NCI-H2107 (cell line): ENCODE data around the gene KIF7.
A peak's percentile ranks its signal among the peaks of the same experiment; 100 is the strongest.
"Not testable (repeated sequence)": the region's sequence is repeated elsewhere in the genome, so short reads cannot be mapped to it uniquely, and the experiment has no call there.

ENCODE experiments used
- DNase-seq: peaks from one replicate; lab custom pipeline; 2025; lab: John Stamatoyannopoulos, UW

KIF7 gene, protein sequence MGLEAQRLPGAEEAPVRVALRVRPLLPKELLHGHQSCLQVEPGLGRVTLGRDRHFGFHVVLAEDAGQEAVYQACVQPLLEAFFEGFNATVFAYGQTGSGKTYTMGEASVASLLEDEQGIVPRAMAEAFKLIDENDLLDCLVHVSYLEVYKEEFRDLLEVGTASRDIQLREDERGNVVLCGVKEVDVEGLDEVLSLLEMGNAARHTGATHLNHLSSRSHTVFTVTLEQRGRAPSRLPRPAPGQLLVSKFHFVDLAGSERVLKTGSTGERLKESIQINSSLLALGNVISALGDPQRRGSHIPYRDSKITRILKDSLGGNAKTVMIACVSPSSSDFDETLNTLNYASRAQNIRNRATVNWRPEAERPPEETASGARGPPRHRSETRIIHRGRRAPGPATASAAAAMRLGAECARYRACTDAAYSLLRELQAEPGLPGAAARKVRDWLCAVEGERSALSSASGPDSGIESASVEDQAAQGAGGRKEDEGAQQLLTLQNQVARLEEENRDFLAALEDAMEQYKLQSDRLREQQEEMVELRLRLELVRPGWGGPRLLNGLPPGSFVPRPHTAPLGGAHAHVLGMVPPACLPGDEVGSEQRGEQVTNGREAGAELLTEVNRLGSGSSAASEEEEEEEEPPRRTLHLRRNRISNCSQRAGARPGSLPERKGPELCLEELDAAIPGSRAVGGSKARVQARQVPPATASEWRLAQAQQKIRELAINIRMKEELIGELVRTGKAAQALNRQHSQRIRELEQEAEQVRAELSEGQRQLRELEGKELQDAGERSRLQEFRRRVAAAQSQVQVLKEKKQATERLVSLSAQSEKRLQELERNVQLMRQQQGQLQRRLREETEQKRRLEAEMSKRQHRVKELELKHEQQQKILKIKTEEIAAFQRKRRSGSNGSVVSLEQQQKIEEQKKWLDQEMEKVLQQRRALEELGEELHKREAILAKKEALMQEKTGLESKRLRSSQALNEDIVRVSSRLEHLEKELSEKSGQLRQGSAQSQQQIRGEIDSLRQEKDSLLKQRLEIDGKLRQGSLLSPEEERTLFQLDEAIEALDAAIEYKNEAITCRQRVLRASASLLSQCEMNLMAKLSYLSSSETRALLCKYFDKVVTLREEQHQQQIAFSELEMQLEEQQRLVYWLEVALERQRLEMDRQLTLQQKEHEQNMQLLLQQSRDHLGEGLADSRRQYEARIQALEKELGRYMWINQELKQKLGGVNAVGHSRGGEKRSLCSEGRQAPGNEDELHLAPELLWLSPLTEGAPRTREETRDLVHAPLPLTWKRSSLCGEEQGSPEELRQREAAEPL (N-terminal part only)

DNA sequence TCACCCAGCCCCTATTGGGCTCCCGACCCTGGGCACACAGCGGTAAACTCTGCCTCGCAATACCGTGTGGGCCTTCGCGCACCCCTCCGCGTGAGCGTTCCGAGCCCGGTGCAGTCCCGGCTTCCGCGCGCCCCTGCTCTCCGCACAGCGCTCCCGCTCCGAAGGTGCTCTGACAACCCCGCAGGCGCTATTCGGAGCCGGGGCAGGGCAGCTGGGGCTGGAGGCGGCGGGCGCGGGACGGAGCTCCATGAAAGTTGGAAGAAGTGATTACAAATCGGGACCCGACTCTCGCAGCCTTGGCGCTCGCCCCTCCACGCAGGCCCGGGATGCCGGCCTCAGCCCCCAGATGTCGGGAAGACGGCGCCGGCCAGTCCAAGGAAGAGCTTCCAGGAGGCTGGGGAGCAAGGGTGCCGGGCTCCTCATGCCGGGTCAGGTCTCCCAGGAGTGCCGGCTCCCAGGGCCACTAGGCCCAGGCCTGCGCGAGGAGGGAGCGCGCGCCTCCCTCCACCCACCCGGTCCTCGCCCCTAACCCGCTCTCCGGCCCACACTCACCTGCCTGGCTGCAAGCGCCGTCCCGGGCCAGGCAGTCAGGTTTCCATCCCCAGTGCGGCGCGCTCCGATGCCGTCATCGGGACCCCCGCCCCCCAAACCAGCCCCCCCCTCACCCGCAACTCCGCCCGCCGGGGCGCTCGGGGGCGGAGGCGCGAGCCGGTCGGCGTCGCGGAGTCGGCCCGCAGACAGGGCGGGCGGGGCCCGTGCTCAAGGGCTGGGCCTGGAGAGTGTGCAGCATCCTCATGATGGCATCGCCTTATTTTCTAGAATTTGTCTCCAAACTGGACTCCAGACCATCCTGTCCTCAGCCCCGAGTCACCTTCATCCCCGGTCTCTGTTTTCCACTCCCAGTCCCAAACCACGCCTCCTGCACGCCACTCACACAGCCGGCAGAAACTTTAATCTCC is at the start of gene KIF7:
Gene KIF7 (minus strand): TSS at position 621 of the 959 bp plus-strand sequence. CDS start 2,537 bp downstream, outside the sequence.
- no peak for DNase-seq

- no peak for DNase-seq
These were observed 49.1 kb upstream of the KIF7 start for GRCh38 chr15:89704411-89704810.

GRCh38 chr15:89695198-89695597 is 39.9 kb upstream of the KIF7 start:
- DNase-seq, result no peak

DNA sequence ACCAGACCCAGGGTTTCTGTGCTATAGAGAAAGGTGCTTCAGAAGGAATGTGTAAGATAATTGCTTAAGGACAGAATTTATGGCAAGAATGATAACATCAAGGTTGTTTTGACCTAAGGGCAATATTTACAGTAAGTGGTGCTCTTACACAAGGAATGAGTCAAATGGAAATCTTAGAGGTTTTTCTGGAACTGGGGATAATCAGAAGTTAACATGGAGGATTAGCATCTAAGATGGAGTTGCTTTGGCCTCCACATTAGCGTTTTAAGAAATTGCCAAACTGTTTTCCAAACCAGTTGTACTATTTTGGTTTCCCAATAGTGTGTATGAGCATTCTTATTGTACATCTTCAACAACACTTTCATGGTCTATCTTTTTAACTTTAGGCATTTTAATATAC is 38.4 kb upstream of the KIF7 start:
- no peak for DNase-seq

DNA sequence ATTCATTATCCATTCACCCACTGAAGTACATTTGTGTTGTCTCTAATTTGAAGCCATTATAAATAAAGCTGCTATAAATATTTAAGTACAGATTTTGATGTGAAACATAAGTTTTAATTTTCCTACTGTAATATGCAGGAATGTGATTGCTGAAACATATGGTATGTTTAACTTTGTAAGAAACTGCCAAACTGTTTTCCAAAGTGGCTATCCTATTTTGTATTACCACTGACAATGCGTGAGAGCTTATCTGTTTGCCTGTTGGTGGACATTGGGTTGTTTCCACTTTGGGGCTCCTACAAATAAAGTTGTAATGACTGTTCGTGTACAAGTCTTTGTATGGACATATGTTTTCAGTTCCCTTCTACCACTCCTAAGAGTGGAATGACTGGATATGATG is 37.8 kb upstream of the KIF7 start:
- no peak for DNase-seq

DNA sequence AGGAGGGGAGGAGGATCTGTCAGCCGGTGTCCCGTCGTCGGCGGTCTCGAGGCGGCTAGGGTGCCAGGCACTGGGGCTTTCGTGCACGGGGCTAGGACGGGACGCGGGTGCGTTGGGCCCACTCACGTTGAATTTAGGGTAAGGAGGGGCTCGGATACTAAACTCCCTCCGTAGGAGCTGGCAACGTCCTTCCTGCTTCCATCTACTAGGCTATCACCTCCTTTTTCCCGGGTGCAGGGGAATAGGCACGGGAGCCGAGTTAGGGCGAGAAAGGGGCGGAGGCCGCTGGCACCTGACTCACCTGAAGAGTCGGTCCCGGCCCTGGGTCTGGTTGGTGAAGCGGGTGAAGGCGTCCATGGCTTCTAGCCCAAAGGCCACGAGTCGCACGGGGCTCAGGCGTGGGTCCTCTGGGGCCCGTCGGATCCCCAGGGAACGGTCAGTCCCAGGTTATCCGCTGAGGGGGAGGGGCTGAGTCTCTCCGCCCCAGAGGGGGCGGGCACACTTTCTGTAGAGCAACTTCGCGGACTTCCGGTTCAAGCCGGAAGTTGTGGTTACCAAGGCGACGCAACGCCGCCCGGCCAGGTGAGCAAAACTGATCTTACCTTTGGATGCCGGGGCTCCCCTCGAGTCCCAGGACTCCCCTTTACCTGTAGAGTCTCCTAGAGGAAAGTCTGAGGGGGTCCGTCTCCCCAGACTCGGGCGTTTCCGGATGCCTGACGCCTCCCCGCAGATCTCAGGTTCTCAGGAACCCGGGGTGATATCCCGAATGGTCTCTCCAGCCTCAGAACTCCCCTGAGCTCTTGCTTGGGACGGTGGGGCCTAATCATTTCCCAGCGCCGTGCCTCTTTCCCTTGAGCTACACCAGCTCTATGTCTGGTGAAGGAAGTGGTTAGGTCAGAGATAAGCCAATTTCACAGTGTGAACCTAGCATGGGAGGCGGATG is 35.3 kb upstream of the KIF7 start, which contains the start of the genes PEX11A and WDR93:
Gene PEX11A (minus strand): TSS at position 479 of the 943 bp plus-strand sequence. CDS start 122 bp downstream, at position 357.
Gene WDR93 (plus strand): TSS at position 536 of the 943 bp plus-strand sequence. CDS start 10,936 bp downstream, outside the sequence.
- DNase-seq, result peak; percentile 44

DNA sequence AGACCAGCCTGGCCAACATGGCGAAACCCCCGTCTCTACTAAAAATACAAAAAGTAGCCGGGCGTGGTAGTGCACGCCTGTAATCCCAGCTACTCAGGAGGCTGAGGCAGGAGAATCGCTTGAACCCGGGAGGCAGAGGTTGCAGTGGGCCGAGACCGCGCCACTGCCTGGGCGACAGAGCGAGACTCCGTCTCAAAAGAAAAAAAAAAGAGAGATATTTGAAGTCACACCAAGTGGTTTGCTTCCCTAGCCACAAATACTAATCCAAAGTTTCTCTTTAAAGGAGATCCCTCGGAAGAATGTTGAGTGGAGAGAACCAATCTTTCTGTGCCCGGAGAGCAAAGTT is 34.6 kb upstream of the KIF7 start:
- DNase-seq, result not testable (repeated sequence)

DNA sequence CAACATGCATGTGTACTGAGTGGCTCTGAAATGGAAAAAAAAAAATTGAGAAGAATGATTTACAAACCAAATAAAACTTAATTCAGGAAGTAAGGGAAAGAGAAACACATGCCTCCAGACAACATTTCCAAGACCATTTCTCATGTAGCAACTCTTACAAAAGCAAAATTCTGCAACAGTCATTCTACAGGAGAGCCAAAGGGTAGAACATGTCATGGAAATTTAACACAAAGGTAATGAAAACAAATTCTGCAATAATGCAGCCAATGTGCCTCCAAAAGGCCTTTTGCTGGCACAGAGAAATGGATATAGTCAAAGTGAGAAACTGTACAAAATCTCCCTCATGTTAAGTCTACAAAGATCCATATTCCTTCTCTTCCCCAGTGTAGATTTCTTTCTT is 31.3 kb upstream of the KIF7 start:
- DNase-seq, result no peak

DNA sequence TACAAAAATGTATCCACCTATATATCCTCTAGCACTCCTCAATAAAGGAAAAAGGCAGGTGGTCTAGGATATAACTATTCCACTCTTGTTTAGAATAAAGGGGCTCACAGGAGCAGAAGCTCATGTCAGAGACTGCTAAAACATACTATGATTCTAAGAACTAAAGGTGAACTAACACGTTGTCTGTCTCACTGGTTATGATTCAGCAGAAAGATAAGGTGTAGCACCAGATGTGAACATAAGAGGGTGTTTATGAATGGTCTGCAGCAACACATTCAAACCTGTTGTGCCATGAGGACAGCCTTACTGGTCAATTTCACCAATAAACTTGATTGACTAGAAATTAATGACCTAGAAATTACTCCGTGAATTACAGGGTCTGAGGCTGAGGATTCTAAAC is 30.7 kb upstream of the KIF7 start:
- no peak for DNase-seq

- no peak for DNase-seq
These were observed 25.9 kb upstream of the KIF7 start for GRCh38 chr15:89681146-89681545.

DNA sequence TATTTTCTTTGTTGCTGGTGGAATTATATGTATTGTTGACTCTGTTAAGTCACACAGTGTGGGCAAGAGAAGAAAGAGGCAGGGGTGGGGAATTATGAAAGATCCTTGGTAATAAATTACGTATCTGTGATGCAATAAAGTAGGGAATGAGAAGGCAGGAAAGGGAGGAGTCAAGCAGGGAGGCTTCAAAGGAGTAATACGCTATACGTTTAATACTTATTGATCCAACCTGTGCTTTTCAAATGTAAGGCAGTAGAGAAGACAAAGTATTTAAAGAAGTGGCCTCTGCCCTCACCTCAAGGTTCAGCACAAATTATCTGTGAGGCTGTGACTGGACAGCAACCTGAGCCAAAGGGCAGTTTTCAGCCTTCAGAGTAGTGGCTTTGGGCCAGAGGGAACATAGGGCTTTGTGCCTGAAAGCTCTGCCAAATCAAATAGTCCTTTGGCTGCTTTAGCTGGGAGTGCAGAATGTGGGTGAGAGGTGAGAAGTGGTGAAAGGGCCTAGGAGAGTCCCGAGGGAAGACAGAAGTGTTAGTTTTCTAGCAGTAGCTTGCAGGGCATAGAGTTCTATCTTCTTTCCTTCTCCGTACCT is 25.1 kb upstream of the KIF7 start:
- DNase-seq, result no peak

DNA sequence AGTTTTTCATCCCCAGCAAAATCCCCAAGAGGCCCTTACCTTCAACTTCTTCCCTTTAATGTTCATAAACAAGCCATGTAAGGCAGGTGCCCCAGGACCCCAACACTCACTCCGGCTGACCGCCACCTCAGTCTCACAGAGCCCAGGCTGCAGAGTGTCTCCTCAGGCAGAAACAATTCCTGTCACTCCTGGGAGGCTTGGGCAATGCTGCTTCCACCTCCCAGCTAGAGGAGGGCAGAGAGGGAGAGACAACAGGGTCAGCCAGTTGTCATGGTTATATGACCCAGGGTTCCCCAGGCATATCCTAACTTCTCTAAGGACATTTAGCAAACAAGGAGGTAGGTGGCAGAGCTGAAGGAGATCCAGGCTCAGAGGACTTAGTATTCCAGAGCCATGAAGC is 23.9 kb upstream of the KIF7 start, which contains the start of gene PLIN1:
Gene PLIN1 (minus strand): TSS at position 156 of the 400 bp plus-strand sequence. CDS start 1,878 bp downstream, outside the sequence.
- no peak for DNase-seq

GRCh38 chr15:89677381-89677780 is 22.1 kb upstream of the KIF7 start:
- DNase-seq, result no peak

DNA sequence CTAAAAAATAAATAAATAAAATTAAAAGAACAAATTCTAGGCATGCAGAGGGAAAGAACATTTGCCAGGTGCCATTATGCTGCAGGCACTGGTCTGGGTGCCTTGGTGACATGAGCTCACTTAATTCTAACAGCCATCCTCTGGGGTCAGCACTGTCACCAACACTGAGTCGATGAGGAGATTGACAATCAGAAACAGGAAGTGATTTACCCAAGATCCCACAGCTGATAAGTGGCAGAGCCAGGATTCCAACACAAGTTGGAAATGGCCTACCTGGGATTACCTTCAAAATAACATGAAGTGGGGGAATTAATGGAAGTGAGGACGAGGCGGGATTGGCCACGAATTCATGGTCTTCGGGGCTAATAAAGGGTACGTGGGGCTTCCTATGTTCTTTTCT is 20.3 kb upstream of the KIF7 start:
- DNase-seq, result no peak

DNA sequence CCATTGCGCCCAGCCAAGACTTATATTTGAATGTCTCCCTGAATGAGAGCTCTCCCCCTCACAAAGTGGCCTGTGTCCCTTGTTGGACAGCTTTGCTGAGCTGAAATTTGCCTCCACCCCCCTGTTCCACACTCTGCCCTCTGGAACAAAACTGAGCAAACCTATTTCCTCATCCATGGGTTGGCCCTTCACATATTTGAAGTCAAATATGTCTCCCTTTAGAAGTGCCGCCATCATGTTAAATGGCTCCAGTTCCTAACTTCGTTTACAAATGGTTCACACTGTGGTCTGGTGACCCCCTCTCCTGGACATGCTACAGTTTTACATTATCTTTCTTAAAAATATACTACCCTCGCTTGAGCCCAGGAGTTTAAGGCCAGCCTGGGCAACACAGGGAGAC is 19.3 kb upstream of the KIF7 start:
- no peak for DNase-seq

DNA sequence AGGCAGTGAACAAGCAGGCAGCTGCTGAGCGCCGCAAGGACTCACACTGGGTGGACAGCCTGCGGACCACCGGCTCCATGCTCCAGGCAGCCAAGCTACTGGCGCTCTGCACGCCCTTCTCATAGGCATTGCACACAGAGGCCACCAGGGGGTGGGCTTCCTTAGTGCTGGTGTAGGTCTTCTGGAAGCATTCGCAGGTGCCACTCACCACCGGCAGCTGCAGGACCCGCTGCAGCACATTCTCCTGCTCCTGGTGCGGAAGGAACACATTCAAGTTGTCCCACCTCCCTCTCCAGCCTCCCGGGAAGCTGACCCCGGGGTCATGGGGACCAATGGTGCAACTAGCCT is 17.9 kb upstream of the KIF7 start:
- no peak for DNase-seq

DNA sequence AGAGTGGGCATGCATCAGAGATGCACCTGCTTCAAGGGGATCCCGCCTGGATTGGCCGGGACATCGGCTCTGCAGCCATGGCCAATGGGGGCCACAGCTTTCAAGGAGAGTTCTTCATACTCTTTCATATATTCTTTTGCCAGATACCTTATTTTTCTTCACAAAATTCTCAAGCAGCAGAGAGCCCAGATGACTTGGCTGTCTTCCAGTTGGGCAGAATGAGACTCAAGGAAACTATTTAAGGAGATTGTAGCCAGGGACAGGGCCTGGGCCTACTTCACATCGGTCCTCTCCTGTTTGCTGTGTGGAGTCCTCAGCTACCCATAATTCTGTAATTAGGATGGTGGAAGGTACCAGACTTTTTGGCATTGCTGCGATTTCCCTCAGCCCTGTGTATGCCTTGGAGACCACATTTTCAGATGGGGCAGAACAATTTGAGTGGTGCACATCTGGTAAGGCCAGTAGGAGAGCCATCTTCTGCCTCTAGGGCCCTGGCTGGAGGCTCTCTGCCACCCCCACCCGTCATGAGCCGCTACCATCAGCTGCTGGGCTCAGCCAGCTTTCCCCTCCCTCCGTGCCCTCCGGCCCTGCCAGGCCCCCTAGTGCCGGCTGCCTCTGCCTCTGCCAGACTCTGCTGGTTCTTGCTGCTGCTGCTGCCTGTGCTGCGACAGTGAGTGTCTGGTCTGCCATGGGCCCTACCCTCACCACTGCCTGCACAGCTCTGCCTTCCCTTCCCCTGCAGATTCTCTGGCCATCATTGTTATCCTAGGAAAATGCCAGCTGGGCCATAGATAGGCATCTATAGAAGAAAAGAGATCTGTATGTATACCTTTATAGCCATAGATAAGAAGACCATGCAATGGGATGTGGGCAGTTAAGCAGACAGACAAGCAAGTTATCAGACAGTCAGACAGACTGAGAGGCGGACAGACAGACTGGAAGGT is 17.2 kb upstream of the KIF7 start:
- DNase-seq, result no peak

GRCh38 chr15:89671687-89672086 is 16.4 kb upstream of the KIF7 start:
- DNase-seq, result no peak
